DMS 273 (cell line): ENCODE measurements around the gene KRT1.

Experiments used
- DNase-seq: peaks from one replicate; lab custom pipeline; 2025; ENCODE audit not compliant: unreplicated experiment; lab: John Stamatoyannopoulos, UW

Gene KRT1

DNA sequence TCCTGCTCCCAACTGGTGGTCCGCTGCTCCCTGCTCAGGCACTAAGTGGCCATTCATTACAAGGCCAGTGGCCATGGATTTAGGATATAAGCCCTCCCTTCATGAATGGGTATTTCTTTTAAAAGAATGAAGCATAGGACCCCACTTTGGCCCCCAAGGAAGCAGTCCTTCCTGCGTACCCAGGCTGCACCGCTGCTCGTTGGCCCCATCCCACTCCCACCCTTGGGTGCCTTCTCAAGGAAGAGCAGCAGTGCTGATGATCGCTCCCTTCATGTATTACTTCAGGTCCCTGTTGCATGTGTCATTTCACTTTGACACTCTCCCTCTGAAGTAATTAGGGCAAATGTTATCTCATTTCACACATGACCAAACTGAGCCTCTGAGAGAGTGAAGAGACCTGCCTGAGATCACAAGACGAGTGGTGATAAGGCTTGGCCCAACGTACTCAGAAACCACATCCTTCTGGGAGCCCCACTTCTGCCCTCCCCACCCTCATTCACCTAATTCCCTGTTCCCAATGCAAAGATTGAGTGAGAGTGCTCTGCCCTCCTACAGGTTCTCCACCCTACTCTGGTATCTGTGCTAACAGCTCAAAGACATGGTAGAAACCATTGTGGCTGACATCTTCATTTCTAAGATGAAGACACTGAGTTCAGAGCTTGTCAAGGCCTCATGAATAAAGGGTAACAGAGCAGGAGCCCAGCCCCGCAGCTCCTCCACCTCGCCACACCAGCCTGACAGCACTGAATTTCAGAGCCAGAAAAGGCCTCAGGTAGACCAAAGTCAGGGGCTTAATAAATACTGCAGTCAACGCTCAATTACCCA, 17.9 kb downstream of the KRT1 start:
- no peak for DNase-seq

DNA sequence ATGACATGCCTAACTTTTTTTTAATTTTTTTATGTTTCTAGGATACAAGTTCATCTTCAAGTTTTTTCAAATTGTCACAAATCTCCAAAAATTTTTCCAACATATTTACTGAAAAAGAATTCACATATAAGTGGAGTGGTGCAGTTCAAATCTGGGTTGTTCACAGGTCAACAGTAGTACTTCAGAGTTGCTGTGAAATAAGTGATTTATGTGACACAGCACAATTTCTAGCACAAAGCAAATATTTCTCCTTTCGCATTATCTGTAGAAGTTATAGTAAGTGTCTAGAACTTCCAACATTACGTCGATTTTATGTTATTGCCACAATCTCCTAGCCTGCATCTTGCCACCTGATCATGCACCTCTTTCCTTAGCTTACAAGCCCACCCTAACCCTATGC, 18.5 kb downstream of the KRT1 start:
- no peak for DNase-seq

DNA sequence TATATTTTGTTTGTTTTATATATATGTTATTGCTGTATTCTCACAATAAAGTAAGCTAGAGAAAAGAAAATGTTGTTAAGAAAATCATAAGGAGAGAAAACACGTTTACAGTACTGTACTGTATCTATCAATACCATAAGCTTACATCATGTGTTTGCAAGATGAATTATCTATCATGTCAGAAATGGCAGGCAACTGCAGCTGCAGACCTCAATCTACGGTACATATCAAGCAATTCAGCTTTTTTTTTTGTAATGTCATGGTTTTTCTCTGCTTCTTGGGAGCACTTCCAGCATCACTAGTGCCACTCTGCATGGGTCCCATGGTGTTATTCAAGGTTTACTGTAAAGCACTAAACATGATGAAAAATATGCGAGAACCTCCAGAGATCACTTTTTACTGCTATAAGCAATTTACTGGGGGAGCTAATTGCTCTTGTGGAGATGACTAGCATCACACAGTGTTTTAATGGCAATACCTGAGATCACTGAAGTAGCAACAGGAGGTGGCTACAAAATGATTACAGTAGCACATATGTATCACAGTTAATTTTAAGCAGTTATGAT, 19.2 kb downstream of the KRT1 start:
- no peak for DNase-seq

DNA sequence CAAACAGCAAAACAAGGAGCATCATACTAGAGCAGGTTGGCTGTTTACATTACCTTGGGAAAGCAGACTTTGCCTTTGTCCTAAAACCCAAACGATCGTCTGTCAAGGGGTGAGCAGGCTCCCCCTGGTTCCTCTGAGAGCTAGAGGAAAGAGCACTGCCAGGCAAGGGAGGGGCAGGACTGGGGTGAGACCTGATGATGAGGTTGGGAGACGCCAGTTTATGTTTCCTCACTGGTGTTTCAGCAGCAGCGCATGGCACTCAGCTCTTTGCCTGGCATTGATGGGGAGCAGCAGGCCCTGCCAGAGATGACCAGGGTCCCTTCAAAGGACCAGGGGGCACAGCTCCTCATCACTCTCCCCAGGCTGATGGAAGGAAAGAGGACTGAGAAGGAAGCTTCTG, 20.3 kb downstream of the KRT1 start:
- DNase-seq, result no peak

DNA sequence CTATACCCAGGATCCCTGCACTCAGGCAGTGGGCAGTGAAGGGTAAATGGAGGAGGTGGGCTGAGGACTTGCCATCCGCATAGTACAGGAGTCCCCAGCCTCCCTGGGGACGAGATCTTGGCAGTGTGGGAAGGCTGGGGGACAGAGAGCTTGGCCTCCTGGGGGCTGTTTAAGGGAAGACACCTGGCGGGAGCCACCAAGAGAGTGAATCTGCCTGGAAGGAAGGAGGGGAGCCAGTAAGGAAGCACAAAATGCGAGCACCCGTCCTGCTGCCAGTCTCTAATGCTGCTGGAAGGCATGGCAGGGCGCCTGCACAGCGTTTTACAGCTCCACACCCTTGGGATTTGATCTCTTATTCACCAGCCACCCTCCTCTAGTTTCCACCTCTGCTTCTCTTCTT, 20.8 kb downstream of the KRT1 start:
- no peak for DNase-seq

DNA sequence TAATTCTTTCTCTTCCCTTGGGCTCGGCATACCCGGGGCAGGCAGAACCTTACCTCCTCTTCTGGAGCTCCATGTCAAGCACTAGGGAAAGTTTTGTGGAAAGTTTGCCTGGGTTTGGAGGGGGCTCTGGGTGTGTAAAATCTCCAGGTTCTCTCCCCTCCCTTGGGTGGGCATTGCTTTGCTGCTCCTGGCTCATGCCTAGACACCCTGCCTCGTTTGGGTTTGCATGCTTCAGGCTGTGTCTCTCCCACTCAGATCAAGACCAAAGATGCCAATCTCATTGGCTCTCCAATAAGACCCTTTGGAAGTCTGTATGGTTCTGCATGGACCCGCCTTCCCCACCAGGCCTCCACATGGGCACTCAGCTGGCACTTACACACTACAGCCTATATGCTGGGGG, 22.0 kb downstream of the KRT1 start:
- DNase-seq, result no peak

DNA sequence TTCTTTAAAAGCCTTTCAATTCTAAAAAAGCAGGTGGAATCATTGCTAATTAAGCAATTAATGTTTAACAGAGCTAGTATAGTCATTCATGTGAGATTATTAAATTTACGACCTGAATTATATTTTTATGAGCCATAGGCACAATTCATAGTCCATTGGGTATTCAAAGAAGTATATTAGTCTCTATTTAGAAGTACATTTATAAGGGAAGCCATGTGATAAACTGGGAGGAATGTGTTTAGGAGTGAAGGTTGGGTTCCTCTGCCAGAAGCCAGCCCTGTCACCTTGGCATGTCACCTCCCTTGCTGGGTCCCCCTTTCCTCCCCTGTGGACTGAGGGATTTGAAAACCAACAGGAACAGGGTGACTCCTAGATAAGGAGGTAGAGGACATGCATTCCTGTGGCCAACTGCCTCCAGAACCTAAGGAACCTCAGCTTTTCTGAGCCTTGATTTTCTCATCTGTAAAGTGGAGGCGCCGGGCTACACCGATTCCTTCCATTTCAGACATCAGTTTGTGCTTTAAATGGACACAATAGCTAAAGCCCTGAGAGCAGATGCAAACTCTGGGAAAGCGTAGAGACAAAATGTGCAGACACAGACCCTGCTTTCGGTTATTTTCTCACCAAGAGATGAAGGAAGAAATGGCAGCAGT, 22.8 kb downstream of the KRT1 start:
- no peak for DNase-seq

DNA sequence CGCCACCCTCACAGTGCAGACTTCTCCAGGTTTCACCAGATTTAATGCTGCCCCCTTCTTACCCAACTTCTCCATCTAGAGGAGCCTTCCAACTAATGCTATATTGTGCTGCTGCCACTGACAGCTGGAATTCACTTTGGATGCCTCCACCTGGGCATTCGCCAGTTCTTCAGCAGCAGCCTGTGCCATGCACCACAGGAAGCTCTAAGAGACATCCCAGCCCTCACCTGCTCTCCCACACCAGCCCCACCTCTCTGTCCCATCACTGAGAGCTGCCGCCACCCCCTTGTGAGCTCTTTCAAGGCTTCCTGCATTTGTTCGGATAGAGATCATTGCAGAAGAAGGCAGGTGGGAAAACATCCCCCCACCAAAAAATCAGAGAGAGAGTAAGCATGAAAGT, 23.6 kb downstream of the KRT1 start:
- DNase-seq, result no peak

DNA sequence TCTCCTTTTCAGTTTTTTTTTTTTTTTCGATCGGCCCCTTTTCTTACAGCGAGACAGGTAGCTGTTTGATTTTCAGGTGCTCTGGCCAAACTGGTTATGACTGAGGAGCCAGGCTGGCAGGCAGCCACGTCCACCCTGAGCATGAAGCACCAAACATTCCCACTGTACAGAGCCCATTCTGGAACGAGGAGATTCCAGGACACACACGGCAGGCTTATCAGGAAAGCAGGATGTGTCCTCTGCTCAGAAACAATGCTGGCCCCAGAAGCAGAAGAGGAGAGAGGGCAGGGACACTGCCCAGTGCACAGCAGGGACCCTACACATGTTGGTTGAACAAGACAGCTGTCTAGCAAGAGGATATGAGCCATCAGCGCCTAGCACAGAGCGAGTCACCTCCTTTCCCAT, 24.5 kb downstream of the KRT1 start:
- DNase-seq, result no peak

DNA sequence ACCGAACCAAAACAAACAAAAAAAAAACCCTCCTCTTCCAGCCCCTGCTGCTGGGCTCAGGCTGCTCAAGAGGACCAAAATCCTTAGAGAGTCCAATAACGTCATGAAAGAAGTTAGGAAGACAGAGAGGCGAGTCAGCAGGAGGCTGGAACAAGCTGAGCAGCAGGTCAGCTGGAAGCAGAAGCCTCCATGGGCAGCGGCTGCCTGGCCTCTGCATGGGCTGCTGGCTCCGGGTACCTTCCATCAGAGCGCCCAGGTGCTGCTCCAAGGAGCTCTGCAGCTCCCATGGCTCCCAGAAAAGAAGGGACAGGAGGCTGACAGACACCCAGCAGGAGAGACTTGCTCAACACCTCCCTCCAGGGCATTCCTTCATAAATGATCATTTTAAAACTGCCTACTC, 25.0 kb downstream of the KRT1 start:
- DNase-seq, result no peak

DNA sequence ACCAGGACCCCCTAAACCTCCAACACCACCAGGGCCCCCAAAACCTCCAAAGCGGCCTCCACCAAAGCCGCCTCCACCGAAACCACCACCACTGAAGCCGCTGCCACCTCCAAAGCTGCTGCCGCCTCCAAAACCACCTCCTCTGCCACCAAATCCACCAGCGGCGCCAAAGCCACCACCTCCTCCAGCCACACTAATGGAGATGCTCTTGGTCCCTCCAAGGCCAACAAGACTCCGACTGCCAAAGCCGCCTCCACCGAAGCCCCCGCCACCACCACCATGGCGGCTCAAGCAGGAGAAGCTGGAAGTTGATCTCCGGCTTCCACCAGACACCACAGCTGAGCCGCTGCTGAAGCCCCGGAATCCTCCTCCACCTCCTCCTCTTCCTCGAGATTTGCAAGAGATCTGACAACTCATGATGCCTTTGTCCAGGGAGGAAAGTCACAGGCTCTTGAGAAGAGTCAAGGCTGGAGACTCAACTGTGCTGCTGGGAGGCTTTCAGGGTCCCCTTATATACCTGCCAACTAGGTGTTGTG, 28.4 kb downstream of the KRT1 start, which contains the start of gene KRT2:
Gene KRT2, minus strand, starts transcription at position 486 of the 536 bp plus-strand sequence. Its CDS starts 69 bp downstream, at position 417.
- no peak for DNase-seq

DNA sequence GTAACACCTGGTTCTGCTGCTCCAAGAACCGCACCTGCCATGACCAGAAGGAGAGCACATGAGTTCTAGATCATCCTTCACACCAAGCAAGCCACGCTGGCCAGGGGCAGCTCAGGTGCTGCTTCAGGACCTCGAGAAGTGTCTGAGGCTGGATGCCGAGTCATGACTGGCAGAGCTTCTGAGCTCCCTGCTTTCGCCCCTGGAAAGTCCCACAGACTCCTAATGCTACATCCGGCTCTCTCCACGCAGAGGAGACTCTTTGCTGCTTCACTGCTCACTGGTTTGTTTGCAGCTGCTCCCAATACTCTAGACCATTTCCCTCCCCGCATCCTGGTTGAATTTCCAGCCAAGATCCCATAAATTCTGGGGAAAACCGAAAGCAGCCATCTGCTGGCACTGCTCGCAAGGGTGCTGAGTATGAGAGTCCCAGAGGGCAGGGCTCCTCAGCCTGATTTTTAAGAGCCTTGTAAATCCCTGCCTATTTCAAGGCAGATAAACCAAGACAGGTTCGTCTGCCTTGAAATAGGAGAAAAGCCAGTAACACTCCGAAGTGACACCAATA, 29.6 kb downstream of the KRT1 start:
- DNase-seq, result no peak

DNA sequence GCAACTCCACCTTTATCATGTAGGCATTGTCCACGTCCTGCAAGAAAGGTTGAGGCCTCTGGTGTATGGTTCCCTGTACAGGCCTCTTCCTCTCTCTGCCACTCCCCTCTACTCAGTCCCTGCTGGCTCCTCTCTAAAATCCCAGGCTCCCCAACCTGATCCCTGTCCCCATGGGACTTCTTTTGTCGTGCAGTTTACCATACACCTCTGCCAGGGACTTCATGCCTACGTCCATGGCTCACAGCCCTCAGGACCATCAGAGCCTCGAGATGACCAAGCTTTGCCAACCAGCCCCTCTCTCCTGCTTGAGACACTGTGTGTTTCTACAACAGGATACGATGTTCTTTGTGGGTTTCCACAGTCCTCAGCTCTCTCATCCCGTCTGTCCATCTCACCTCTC, 31.1 kb downstream of the KRT1 start:
- DNase-seq, result no peak

DNA sequence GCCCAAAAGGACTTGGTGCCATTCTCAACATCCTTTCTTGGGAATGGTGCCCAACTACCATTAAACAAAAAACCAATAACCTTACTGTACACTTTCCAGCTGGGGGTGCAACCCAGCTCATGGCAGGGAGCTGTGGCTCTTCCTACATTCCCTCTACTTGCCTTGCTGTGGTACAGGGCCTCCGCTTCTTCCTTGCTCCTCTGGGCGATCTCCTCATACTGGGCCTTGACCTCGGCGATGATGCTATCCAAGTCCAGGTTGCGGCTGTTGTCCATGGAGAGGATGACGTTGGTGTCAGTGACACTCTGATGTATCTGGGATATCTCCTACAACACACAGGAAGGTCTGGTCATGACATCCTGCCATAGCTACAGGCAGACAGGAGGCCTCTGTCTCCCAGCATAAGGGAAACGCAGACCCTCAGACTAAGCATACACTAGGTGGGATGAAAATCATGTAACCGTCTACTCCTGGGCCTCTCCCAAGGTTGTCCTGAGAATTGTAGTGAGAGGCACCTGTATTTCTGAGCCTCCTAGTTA, 32.1 kb downstream of the KRT1 start:
- no peak for DNase-seq

DNA sequence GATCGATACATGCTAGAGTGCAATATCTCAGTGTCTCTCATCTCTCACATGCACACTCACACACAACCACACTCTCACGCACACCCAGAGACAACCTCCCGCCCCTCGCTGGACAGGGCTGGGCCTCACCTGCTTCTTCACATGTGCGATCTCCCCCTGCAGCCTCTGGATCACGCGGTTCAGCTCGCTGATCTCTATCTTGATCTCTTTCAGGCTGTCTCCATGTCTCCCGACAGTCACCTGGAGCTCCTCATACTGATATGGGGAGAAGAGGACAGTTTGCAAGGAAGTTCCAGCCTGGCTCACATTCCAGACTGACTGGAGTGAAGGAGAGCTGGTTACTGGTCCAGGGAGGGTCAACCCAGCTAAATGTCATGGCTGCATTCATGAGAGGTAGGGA, 32.6 kb downstream of the KRT1 start:
- DNase-seq, result no peak

DNA sequence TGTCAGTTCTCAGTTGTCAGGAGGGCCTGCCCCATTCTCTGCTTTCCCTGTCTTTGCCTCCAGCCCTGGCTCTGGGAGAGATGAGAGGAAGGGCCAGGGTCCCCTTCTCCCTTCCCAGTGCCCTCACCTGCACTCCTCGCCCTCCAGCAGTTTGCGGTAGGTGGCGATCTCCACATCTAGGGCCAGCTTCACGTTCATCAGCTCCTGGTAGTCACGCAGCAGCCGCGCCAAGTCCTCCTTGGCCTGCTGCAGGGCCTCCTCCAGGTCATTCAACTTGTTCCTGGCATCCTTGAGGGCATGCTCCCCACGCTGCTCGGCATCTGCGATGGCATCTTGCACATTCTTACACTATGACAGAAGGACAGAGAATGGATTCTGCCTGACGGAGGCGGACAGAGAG, 33.6 kb downstream of the KRT1 start:
- no peak for DNase-seq

DNA sequence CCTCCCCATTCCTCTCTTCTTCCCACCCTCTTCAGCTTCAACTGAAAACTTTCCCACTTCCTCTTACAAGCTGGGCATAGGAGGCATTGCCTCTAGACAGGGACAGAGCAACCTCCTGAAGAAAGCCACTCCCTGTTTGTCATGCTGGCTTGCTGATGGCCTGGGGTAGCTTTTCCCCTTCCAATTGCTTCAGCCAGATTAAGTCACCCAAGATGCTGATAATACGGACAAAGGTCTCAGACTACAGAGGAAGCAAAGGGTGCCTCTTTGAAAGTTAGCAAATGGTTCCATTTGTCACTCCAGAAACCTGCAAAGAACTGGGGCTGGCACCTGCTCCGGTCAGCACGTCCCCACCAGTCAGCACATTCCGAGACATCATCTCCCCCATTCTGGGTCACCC, 34.2 kb downstream of the KRT1 start:
- DNase-seq, result no peak

DNA sequence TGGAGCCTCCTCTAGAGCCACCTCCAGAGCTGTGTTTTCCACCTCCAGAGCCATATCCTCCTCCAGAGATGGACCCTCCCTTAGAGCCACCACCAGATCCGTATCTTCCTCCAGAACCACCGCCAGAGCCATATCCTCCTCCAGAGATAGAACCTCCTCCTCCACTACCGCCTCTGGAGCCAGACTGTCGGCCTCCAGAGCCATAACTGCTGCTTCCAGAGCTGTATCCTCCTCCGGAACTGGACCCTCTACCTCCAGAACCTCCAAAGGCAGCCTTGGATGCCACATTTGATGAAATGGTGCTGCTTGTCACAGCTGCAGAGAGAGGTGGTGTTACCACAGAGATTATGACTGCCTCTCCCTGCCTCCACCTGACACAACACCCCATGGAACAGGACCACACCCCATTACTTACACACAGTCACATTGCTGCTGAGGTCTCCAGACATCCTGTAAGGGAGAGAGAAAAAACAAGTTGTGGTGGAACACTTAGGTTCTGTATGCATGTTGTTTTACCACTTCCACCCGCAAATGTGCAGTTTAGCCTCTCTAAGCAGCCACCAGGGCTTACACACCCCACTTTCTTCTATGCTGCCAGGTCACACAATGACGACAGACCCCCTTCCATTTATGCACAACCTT, 35.0 kb downstream of the KRT1 start:
- no peak for DNase-seq

DNA sequence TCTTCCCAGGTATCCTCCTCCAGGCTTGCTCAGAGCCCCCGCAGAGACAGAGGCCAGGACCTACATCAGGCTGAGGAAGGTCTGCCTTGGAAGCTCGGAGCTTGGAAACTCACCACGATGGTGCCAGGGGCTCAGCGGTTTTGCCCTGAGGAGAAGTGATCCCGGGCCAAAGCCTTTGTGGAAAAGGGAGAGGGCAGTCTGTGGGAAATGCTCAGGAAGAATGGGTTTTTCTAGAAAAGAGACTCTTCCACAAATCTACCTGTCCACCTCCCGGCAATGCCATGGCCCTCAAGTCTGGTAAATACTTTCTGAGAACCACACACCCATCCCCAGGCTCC, 36.2 kb downstream of the KRT1 start:
- DNase-seq, result no peak

DNA sequence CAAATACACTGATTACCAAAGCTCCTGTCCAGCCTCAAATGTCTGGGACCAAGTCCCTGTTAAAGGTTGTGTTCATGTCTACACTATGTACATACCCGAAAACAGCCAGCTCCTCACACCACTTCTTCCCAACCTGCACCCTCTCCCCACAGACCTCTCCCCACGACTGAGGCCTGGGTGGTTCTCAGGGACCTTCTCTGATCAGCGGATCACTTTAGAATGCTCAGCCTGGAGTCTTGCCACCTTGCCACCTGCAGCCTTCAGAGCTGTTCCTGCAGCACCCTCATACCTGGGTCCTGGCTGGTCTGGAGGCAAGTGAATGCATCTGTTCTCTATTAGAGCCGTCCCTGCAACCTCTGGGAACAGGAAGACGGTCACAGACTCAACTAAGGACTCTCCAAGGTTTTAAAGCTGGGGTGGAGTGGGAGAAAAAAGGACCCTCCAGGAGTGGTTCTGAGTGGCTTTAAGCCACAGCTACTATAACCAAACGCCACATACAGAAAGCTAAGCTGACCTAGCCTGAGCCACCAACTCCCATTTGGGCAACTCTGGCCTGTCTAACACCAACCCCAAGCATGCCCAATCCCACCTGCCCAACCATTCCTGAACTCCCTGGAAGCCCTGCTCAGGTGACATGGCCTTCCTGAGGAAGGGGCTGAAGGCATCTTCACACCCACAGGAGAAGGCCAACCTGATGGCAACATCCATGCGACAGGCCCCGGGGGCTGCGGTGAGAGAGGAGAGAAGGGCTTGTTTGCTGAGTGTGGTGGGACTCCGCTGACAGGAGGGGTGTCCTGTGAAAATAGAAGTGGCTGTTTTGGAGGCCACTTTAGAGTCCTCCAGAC, 36.8 kb downstream of the KRT1 start:
- no peak for DNase-seq
